ENCODE results near the gene FAXDC2.
A peak's percentile ranks its signal among the peaks of the same experiment; 100 is the strongest.
"Not testable (repeated sequence)": the region's sequence is repeated elsewhere in the genome, so short reads cannot be mapped to it uniquely, and the experiment has no call there.

The FAXDC2 gene

DNA sequence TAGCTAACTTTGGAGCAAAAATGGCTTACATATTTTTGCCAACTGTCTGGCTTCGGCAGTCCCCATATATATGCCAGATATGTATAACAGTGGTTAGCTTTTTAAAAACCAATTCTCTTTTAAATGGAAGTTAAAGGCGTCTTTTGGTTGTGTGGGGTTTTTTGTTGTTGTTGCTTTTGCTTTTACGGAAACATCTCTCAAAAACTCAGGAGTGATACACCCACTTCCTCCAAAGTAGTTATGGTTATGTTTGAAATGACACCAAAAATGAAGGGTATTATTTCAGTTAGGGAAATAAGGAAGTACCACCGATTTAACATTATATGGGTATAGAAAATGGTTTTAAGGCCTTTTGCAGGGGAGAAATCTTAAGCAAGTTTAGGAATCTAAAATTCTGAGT lies 10.4 kb upstream of the FAXDC2 start:
- no peak for DNase-seq

DNA sequence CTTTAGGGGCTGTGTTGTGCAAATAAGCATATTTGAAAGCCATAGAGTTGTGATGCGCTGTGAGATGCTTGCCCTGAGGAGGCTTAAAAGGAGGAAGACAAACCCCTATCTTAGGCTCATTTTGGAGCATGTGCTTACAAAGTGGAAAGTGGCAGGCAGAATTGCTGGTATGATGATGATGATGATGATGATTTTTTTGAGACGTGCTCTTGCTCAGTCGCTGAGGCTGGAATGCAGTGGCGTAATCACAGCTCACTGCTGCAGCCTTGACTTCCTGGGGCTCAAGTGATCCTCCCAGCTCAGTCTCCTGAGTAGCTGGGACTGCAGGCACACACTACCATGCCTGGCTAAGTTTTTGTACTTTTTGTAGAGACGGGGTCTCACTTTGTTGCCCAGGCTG lies 9.7 kb upstream of the FAXDC2 start:
- DNase-seq: peak; percentile 31

DNA sequence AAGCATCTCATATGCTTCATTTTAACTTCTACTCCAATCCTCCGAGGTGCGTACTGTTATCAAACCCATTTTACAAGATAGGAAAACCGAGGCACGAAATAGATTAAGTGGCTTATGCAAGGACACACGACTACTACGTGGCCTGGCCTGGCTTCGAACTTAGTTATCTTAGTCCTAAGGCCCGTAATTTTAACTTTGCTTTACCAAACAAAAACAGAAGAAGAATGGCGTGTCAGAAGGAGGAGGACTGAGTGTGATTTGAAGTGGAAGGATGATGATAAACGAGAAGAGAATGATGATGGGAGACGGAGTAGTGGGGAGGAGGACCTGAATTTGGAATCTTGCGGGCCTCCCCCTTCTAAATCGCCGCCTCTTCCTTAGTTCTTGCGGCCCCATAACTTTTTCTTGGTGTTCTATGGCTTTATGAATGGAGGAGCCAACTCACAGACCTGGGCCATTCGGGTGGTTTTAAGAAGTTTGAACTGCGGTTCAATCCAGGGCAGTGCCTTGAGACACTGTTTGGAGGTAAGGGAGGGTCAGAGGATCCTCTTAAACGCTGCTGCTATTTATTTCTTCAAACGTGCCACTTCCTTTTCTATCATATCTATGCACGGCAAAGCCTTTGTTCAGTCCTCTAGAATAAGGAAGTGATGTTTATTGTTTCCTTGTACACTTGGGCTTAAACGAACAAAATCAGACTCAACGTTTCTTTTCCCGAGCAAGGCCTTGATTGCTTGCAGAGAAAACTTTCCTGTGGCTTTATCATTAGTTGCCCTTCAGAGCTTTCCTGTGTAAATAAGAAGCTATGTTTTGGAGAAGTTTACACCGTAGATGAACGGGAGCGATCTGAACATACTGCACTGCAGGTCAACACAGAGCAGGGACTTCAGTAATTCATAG lies 8.8 kb upstream of the FAXDC2 start:
- peak; percentile 23 for DNase-seq

DNA sequence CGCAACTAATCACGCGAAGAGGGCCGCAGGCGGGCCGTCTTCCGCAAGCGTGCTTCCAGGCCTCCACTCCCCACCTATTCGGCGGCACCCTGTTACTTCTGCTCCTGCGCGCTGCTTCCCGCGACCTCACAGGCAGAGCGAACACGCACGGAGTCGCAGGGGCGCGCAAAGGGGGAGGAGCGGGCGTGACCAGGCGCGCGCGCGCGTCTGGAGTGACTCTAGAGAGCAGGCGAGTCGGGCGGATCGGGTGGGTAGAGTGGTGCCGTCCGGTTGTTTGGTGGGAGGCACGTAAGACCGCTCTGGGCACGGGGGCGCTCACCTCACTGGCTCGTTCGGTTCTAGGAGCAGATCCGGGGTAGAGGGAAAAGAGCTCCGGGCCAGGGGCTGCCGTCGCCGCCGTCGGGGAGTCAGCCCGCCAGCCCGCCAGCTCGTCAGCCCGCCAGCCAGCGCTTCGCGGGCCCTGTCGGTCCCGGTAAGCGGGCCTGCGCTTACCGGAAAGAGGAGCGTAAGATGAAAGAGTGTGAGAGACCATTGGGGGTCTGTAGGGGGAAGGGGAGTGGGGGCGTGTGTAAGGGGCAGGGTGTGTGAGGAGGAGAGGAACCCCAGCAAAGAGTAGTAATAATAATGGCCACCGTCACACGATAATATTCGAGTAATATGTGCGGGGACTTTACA lies 8.0 kb upstream of the FAXDC2 start, which contains the start of gene CNOT8:
TSS of gene CNOT8 (plus strand) at position 331 of the 675 bp plus-strand sequence. CDS start 4,652 bp downstream, outside the sequence.
- DNase-seq: peak; percentile 98

DNA sequence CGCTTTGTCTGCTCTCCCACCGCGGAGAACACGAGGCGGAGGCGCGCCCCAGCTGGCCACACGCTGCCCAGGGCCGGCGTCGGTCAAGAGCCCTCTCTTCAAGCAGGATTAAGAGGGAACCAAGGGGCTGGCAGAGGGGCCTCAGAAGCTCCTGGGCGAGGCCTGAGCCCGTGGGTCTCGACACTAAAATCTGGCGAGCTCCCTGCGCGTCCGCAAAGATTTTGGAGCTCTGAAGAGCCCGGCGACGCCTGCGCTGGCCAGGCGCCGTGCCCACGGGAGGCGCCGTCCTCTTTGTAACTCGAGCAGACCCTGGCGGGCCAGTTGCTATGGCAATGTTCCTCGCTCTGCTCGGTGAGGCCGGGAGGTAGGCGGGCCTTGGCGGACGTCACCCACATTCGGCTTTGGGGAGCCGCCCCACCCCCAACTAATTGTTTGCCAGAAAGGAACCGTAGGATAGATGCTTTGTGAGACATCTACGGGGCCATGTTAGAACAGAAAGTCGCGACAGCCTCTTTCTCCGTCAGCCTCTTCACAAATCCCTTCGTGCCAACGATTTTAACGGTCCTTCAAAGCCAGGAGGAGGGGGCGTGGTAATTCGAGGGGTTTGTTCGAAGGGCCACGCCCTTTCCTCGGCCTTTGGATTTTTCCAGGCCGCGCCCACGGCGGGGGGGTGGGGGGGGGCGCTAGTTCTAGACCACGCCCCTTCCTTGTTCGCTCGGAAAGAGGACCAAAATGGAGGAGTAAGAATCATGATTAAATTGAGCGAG lies 7.3 kb upstream of the FAXDC2 start:
- DNase-seq: peak; percentile 92

DNA sequence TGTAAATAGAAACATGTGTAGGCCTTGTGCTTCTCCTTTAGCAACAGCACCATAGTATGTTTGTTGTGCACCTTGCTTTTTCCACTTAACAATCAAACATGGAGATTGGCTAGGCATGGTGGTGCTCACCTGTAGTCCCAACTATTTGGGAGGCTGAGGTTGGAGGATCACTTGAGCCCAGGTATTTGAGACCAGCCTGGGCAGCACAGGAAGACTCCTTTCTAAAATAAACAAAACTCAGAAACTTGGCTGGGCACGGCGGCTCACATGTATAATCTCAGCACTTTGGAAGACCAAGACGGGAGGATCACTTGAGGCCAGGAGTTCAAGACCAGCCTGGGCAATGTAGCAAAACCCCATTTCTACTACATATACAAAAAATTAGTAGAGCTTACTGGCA lies 948 bp upstream of the FAXDC2 start:
- DNase-seq: no peak

DNA sequence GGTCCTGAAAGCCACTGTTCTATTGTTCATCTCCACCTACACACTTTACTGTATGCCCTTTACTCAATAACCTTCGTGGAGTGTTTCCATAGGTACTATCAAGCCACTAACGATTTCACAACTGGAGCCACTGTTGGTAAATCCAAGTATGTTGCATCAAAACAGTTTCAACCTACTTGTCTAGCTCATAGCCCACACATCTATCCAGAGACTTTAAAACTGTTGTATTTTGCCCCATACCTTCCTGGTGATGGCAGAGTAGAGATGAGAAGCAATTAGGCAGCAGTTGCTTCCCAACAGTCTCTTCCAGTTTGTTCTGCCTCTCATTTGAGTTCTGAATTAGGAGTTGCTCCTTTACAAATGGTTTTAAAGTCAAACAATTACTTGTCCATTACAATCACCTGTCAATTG lies 607 bp downstream of the FAXDC2 start:
- DNase-seq: no peak

DNA sequence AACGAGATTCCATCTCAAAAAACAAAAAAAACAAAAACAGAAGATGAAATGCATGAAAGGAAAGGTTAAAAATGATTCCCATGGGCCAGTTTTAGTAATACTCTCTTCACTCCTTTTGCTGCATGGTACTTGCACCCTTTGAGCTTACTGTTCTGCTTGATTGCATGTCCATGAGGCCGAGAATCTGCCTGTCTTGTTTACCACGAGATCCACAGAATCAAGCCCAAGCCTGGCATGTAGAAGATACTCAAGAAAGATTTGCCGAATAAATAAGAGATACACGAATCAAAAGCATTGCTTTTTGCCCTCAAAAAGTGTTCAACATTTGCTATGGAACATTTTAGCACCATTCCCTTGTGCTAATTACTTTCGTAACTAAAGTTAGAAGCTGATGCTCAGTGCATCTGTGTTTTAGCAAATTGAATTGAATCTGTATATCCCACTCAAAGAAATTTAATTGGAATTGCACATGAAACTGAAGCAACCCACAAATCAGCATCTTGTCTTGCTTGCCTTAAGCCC lies 1.1 kb downstream of the FAXDC2 start:
- DNase-seq: no peak

DNA sequence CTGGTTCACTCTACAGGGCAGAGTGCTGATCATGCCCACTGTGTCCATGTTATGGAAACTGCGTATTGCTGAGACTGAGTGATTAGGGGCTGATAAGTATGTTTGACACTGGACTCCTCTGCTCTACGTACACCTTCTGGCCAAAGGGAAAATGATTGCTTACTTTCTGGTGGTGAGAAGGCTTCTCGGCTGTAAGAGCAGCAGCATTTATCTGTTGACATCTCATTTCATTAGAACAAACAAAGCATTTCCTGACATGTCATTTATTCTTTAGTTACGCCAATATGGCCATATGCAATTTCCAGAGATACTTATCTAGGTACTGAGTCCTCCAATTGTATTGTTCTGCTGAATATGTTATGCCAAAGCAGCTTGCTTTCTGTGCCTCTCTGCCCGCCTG lies 5.6 kb downstream of the FAXDC2 start:
- DNase-seq: no peak

DNA sequence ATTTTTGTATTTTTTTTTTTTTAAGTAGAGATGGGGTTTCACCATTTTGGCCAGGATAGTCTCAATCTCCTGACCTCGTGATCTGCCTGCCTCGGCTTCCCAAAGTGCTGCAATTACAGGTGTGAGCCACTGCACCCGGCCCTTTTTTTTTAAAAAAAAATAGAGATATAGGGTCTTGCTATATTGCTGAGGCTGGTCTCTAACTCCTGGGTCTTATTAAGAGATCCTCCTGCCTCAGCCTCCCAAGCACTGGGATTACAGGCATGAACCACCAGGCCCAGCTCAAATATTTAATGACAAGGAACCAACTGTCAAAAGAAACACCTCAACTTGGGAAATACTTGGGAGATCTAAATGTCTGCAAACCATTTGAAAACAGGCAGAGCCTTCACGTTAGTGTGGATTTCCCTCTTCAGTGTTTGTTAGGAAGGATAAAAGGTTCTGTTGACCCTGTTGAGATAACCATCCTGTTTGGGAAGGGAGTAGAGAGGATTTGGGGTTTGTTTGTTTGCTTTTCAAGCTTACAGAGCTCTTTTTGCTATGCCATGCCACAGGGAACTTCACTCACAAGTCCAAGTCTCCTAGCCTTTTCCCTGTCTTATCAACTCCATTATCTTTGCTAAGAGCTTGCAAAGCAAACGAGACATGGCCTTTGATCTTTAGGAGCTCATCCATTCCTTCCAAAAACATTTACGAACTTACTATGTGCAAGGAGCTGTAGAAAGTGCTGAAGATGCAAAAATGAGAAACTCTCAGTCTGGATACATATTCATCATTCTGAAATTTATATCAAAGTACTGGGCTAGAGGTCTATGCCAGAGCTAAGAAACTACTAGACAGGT lies 7.5 kb downstream of the FAXDC2 start:
- DNase-seq: no peak

DNA sequence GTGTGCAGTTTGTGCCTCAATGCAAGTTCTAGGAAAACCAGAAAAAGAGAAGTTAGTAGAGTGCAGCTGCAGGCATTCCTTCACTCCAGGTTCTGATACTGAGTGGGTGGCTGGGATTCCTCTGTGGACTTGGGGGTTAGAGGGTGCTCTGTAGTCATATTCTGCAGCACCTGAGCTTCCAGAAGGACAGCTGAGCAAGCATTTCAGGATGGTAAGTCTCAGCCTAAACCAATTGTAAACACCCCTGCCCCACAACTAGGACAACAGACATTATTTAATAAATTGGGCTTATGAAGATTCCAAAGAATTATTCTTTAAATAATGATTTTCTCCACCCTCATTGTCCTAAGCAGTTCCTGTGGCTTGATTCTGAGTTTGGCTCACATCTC lies 9.1 kb downstream of the FAXDC2 start:
- DNase-seq: no peak

DNA sequence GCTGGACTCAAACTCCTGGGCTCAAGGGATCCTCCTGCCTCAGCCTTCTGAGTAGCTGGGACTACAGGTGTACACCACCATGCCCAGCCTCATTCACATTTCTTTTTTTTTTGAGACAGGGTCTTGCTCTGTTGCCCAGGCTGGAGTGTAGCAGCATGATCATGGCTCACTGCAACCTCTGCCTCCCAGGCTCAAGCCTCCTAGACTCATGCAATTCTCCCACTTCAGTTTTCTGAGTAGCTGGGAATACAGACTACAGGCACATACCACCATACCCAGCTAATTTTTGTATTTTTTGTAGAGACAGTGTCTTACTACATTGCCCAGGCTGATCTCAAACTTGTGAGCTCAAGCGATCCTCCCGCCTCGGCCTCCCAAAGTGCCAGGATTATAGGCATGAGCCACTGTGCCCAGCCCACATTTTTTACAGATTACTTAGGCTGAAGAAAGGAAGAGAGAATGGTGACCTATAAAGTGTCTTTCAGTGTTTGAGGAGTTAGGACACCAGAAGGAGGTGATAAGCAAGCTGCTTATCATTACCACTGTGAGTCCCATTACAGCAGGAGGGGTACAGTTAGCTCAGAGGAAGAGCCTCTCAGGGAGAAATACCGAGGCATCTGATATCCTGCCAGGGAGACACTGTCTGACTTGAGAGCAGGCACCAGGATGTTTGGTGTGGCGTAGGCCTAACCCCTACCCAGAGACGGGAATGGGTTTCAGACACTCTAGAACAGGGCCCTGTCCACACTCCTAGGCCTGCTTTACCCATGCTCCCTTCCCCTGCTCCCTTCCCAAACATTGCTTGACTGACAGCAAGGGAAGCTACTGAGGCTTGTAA lies 9.7 kb downstream of the FAXDC2 start:
- no peak for DNase-seq

DNA sequence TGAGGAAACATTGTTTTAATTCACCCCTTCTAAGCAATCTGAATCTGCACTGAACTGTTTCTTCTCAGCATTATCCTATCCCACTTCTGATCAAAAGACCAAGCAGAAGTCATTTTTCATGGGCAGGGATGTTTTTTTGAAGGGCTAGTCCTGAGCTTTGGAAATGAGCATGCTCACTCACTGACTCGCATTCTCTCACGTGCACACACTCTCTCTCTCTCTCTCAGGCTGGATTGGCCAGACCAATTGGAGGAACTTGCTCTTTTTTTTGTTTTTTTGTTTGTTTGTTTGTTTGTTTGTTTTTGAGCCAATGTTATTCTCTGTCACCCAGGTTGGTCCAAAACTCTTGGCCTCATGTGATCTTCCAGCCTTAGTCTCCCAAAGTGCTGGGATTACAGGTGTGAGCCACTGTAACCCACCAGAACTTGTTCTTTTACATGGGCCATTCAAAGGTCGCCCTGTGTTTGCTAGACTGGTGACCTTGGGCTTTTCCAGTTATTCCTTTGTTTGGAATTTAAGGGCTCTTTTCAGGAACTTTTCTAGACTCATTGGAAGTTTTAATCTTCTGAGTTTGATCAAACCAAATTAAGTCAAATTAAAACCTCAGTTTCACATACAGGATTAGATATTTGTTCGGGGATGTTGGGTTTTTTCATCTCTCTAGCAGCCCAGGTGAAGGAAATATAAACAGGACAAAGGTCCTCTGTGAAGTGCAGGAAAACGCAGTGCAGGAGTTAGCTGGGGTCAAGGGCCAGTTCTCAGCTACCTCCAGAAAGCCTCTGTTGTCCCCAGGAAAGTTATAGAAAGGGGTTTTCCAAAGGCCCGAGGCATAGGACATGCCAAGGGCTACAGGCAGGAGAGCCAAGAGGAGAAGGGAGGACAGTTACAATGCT lies 13.1 kb downstream of the FAXDC2 start:
- DNase-seq: no peak

DNA sequence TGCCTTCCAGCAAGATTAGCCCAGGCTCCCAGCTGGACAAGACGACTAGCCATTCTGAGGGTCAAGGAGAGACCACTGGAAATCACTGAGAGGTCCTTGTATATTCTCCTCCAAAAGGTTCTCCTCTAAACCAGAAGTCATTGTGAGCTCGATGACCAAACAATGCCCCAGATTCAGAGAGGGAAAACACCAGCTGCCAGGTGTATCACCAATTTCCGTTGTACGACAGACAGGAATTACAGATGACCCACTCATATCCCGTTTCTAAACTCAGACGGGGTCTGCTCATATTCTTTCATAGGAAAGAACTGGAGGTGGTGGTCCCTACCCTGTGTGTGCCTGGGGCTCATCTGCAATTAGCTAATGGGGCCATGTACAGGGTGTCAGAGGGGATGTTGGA lies 14.2 kb downstream of the FAXDC2 start:
- no peak for DNase-seq

DNA sequence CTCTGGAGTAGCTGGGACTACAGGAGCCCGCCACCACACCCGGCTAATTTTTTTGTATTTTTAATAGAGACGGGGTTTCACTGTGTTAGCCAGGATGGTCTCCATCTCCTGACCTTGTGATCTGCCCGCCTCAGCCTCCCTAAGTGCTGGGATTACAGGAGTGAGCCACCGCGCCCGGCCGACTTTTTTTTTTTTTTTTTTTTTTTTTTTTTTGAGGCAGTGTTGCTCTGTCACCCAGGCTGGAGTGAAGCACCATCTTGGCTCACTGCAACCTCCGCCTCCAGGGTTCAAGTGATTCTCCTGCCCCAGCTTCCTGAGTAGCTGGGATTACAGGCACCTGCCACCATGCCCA lies 14.7 kb downstream of the FAXDC2 start:
- not testable (repeated sequence) for DNase-seq

DNA sequence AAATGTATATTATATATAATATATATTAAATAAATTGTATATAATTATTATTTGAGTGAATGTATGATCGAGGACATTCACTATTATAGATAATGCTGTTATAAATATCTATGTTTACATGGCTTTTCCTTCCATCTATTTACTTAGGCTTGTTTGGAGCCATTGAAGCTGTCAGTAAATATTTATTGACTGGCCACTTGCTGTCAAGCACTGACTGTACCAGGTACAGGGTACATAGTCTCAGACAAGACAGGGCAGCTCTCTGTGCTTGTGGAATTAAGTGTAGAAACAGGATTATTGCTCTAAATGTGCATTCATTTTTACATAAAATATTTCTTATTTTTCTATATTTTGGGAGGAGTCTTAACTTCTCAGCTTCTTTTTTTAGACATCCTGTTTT lies 16.4 kb downstream of the FAXDC2 start:
- DNase-seq: no peak

DNA sequence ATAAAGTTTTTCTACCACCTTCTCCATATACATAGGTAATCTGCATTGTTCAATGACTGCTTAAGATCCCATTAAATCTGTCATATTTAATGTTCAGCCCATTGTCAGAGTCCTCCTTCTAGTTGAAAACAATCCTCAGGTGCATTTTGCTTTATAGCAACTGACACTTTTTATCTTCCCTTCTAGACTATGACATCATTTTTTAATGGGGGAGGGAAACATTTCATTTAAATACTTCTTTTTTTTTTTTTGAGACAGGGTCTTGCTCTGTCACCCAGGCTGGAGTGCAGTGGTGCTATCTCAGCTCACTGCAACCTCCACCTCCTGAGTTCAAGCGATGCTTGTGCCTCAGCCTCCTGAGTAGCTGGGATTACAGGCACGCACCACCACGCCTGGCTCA lies 17.6 kb downstream of the FAXDC2 start:
- DNase-seq: not testable (repeated sequence)

DNA sequence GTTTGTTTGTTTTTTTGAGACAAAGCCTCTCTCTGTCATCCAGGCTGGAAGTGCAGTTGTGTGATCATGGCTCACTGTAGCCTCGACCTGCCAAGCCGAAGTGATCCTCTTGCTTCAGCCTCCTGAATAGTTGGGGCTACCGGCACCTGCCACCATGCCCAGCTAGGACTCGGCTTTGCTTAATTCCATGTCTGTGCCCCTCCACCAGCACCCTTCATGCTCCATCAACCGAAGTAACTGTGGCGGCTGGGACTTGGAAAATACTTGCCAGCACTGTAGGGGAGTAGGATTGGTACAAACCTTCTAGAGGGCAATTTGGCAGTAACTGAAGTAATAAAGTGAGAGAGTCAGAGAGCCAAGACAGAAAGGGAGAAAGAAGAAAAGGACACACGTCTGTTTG lies 19.0 kb downstream of the FAXDC2 start:
- DNase-seq: no peak

DNA sequence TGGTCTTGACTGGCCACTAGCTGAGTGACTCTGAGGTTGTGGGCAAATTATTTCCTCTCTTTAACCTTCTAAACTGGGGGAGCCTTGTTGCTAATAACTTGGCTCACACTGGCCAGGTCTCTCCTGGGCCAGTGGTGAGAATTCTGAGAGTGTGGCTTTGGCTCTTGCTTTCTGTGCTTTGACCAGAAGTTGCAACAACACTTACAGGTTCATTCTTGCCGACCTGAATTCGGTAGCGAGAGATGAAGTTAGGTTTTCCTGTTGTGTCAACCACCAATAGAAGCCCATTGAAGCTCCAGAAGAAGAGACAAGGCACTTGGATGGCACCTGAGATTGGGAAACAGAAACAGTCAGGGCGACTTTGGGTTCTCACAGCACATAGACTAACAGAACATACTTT lies 19.8 kb downstream of the FAXDC2 start:
- no peak for DNase-seq

DNA sequence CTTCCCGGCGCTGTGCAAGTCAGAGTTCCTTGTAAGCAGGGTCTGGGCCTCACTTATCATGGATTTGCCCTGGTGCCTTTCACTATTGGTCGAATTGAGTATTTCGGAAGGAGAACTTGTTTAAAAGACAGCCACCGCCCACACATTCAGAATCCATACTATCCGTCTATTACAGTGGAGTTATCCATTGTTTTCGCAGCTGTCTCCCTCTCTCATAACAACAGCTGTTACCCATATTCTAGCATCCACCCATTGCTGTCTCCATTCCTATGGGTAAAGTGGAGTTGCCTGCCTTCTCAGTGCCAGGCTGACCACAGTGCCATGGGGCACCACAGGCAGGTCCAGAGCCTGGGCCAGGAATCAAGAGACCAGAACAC lies 20.2 kb downstream of the FAXDC2 start:
- no peak for DNase-seq

Data from CD4-positive, alpha-beta T cell treated with Interleukin-17A for 4 hours (primary cell).